Fibroblast of villous mesenchyme (primary cell): ENCODE results near the gene CYTH2. TPM values are rescaled to one million over a fixed set of nuclear protein-coding genes. Genes with fewer than 3 reads are reported as not detected.

Experiments
- DNase-seq: peaks from one replicate; pipeline ENCODE4 v3.0.0-alpha.2; 2010; ENCODE audit warnings: low read depth
- H3K4me3 ChIP-seq: 2 replicates; pipeline ENCODE4 v1.5.1; 2011; ENCODE audit warnings: low read depth, mild to moderate bottlenecking, low read length
- total RNA-seq: library from RNA; depleted of rRNA; stranded (reverse); fragments of >200 nt; gene quantifications from 2 replicates; pipeline ENCODE4 v1.2.3, GENCODE V29; 2012
- TF ChIP-seq, protein P1 (sequence below): IDR thresholded peaks from 2 replicates; pipeline ENCODE4 v1.5.1; 2012; ENCODE audit warnings: low read depth, mild to moderate bottlenecking, low read length; ENCODE audit not compliant: insufficient read depth

Gene CYTH2
- total RNA-seq, 1 donor, result 31.1 TPM

- no peak for DNase-seq
- TF ChIP-seq, protein P1, sequence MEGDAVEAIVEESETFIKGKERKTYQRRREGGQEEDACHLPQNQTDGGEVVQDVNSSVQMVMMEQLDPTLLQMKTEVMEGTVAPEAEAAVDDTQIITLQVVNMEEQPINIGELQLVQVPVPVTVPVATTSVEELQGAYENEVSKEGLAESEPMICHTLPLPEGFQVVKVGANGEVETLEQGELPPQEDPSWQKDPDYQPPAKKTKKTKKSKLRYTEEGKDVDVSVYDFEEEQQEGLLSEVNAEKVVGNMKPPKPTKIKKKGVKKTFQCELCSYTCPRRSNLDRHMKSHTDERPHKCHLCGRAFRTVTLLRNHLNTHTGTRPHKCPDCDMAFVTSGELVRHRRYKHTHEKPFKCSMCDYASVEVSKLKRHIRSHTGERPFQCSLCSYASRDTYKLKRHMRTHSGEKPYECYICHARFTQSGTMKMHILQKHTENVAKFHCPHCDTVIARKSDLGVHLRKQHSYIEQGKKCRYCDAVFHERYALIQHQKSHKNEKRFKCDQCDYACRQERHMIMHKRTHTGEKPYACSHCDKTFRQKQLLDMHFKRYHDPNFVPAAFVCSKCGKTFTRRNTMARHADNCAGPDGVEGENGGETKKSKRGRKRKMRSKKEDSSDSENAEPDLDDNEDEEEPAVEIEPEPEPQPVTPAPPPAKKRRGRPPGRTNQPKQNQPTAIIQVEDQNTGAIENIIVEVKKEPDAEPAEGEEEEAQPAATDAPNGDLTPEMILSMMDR, result no peak
- no peak overlapping the region for H3K4me3 ChIP-seq
These were observed 27.7 kb upstream of the CYTH2 start for GRCh38 chr19:48441360-48442050.

DNA sequence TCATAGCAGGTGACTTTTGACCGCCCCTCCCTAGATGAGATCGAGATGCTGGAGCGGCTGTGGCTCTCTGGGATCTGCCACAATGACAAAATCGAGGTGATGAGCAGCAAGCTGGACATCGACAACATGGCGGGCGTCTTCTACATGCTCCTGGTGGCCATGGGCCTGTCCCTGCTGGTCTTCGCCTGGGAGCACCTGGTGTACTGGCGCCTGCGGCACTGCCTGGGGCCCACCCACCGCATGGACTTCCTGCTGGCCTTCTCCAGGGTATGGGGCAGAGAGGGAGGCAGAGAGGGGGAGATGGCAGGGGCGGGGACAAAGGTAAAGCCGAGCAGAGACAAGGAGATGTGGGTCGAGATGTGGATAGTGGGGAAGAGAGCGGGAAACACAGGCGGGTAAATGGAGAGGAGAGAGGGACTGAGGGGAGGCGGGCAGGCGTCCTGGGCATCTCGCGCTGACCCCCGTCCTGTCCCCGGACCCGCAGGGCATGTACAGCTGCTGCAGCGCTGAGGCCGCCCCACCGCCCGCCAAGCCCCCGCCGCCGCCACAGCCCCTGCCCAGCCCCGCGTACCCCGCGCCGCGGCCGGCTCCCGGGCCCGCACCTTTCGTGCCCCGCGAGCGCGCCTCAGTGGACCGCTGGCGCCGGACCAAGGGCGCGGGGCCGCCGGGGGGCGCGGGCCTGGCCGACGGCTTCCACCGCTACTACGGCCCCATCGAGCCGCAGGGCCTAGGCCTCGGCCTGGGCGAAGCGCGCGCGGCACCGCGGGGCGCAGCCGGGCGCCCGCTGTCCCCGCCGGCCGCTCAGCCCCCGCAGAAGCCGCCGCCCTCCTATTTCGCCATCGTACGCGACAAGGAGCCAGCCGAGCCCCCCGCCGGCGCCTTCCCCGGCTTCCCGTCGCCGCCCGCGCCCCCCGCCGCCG lies 26.8 kb upstream of the CYTH2 start:
- no peak overlapping the region for H3K4me3 ChIP-seq
- TF ChIP-seq, protein P1, result no peak
- DNase-seq, result no peak

DNA sequence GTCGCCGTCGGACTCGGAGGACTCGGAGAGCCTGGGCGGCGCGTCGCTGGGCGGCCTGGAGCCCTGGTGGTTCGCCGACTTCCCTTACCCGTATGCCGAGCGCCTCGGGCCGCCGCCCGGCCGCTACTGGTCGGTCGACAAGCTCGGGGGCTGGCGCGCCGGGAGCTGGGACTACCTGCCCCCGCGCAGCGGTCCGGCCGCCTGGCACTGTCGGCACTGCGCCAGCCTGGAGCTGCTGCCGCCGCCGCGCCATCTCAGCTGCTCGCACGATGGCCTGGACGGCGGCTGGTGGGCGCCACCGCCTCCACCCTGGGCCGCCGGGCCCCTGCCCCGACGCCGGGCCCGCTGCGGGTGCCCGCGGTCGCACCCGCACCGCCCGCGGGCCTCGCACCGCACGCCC lies 25.9 kb upstream of the CYTH2 start:
- H3K4me3 ChIP-seq, result no peak overlapping the region
- DNase-seq, result no peak
- TF ChIP-seq, protein P1, result no peak

GRCh38 chr19:48443731-48444128 lies 25.4 kb upstream of the CYTH2 start:
- no peak for DNase-seq

DNA sequence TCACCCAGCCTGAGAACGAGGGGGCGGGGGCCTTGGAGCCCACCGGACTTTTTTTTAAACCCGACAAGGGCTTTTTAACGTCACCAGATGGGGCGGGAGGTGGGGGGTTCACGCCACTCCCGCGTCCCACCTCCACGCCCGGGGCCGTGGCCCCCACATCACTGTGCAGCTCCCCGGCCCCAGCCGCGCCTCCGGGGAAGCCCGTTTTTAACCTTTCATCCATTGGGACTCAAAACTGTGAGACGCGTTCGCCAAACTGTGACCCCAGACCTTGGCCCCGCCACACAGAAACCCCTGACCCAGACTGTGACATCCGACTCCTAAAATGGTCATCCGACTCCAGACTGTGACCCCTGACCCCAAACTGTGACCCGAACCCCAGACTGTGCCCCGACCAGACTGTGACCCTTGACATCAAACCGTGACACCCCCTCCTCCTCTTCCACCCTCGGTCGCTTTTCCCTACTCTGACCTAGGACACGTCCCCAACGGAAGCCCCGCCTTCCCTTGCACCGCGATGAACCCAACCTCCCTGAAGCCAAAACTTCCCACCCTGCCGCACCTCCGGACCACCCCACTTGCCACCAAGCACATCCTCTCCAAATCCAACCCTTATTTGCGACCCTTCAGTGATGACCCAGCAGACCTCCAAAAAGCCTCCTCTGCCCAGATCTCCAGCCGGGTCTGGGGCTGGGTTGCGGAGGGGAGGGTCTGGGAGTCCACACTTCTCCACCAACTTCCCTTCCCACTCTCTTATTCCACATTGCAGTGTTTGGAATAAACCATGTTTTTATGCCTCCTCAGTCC lies 24.8 kb upstream of the CYTH2 start:
- TF ChIP-seq, protein P1, result no peak
- no peak for DNase-seq
- H3K4me3 ChIP-seq, result peak overlapping the region; percentile 95

More at GRCh38 chr19:48443731-48444128, 25.4 kb upstream of the CYTH2 start:
- no peak overlapping the region for H3K4me3 ChIP-seq
- TF ChIP-seq, protein P1, result no peak

DNA sequence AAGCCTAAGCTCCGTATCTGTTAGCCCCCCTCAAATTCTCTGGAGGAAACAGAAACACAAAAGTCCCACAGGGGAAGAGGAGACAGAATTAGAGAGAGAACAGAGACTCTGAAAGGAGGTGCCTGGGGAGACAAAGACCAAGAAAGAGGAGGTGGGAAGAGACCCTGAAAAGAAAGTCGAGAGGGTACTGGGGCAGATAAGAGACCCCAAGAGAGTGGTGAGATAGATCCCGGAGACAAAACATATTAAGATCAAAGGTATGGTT lies 24.3 kb upstream of the CYTH2 start:
- no peak for DNase-seq
- TF ChIP-seq, protein P1, result no peak
- peak overlapping the region; percentile 95 for H3K4me3 ChIP-seq
